Body of pancreas (tissue), 4 donors: ENCODE results near the gene ELP2. TPM values are rescaled to one million over a fixed set of nuclear protein-coding genes. Genes with fewer than 3 reads are reported as not detected.

Experiments
- ATAC-seq: fragments of 150-250 bp; one replicate; pipeline ENCODE4 v1.9.1; 2016
- DNase-seq, 4 donors: peaks; one replicate each; pipeline ENCODE4 v3.0.0-alpha.2; 2019
- H3K27ac ChIP-seq, 4 donors: fragments of 200-600 bp; sonication (generic); 1 replicate in 3 of 4; 2 replicates in 1 of 4; pipeline versions ENCODE4 v1.5.1 to v1.6.1; 2016 to 2019; ENCODE audit warnings: mild to moderate bottlenecking in 1 of 4, mixed read lengths in 1 of 4, moderate library complexity in 1 of 4
- H3K27me3 ChIP-seq, 2 donors: fragments of 200-600 bp; sonication (generic); one replicate each; pipeline ENCODE4 v1.6.0; 2016; ENCODE audit warnings: mild to moderate bottlenecking in 1 of 2
- H3K36me3 ChIP-seq, 2 donors: fragments of 200-600 bp; sonication (generic); replicated peaks in 1 of 2; 2 replicates each; pipeline ENCODE4 v1.5.1; 2016; ENCODE audit warnings: low read depth in 2 of 2; ENCODE audit not compliant: insufficient read depth in 1 of 2
- H3K4me1 ChIP-seq: fragments of 200-600 bp; sonication (generic); one replicate; pipeline ENCODE4 v1.6.0; 2016
- H3K4me3 ChIP-seq, 2 donors: fragments of 200-600 bp; sonication (generic); 1 replicate in 1 of 2; 2 replicates in 1 of 2; pipeline ENCODE4 v1.5.1; 2016 to 2019
- H3K9me3 ChIP-seq, 3 donors: fragments of 200-600 bp; sonication (generic); 1 replicate in 2 of 3; 2 replicates in 1 of 3; pipeline ENCODE4 v1.5.1; 2016
- POLR2A ChIP-seq, 3 donors: fragments of 450-650 bp; IDR thresholded peaks; one replicate each; pipeline ENCODE4 v1.6.1; 2016; ENCODE audit warnings: antibody characterized with exemption in 3 of 3, mild to moderate bottlenecking in 2 of 3
- WGBS, 2 donors: methylation state at CpG; one replicate each; pipeline ENCODE4 v1.1.5; 2017; 5-methylcytosine and 5-hydroxymethylcytosine counted together
- intact Hi-C: fragments of 100-400 bp; cut with DNase I; formaldehyde crosslinking; loops from one replicate; pipeline ENCODE4 v1.15.1; 2023
- total RNA-seq, 2 donors: library from RNA; depleted of rRNA; stranded (reverse); fragments of >200 nt; gene quantifications; one replicate each; pipeline ENCODE4 v1.1.0, GENCODE V29; 2016
- TF ChIP-seq, protein P1 (sequence below), 7 experiments: fragments of 450-650 bp in 4 of 7; fragments of 200-600 bp in 3 of 7; sonication (generic) in 3 of 7; IDR thresholded peaks; one replicate each; pipeline ENCODE4 v1.5.1; 2016 to 2019; ENCODE audit warnings: antibody characterized with exemption in 7 of 7

Gene ELP2
- total RNA-seq, 2 donors from 2014 or later: 44.2 to 56.8 TPM

DNA sequence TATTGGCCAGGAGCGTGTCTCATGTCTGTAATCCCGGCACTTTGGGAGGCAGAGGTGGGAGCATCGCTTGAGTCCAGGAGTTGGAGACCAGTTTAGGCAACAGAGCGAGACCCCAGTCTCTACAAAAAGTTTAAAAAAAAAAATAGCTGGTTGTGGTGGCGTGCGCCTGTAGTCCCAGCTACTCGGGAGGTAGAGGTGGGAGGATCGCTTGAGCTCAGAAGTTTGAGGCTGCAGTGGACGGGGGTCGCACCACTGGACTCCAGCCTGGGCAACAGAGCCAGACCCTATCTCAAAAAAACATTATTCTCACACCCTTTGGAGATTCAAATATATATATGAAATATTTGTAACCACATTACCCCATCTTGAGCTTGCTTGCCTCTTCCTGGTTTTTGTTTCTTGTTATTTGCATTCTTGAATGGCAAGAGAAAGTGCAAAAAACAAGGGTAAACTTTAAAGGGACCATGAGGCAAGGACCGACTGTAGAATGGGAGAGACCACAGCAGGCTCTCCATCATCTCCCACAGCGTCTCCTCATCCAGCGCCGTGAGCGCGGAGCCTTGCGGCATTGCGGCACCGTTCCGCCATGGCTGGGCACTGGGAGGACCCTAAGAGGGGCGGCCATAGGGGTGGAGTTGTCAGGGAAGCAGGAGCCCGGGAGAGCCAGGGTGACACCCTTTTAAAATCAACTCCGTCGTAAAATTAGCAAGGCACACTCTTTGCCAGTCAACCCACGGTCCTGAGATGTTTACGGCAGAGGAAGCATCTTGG is 1.4 kb downstream of the ELP2 start:
- H3K4me3 ChIP-seq: peak overlapping the region in 1 of 2 donors; percentile 76
- intact Hi-C loops: no loop called here
- WGBS, 2 donors: 86 to 90% methylated on average over 26 of the region's 26 CpGs
- no peak for ATAC-seq
- H3K4me1 ChIP-seq: peaks cover 33% of the 10 kb centered on the region
- no peak for DNase-seq
- H3K36me3 ChIP-seq: no peaks in the 10 kb centered on the region
- no peak overlapping the region for H3K27ac ChIP-seq
- TF ChIP-seq, protein P1, sequence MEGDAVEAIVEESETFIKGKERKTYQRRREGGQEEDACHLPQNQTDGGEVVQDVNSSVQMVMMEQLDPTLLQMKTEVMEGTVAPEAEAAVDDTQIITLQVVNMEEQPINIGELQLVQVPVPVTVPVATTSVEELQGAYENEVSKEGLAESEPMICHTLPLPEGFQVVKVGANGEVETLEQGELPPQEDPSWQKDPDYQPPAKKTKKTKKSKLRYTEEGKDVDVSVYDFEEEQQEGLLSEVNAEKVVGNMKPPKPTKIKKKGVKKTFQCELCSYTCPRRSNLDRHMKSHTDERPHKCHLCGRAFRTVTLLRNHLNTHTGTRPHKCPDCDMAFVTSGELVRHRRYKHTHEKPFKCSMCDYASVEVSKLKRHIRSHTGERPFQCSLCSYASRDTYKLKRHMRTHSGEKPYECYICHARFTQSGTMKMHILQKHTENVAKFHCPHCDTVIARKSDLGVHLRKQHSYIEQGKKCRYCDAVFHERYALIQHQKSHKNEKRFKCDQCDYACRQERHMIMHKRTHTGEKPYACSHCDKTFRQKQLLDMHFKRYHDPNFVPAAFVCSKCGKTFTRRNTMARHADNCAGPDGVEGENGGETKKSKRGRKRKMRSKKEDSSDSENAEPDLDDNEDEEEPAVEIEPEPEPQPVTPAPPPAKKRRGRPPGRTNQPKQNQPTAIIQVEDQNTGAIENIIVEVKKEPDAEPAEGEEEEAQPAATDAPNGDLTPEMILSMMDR (IDR thresholded peaks at IDR 0.05): no peak
- TF ChIP-seq POLR2A (IDR thresholded peaks at IDR 0.05): no peak
- H3K9me3 ChIP-seq: no peaks in the 10 kb centered on the region
- no peaks in the 10 kb centered on the region for H3K27me3 ChIP-seq

DNA sequence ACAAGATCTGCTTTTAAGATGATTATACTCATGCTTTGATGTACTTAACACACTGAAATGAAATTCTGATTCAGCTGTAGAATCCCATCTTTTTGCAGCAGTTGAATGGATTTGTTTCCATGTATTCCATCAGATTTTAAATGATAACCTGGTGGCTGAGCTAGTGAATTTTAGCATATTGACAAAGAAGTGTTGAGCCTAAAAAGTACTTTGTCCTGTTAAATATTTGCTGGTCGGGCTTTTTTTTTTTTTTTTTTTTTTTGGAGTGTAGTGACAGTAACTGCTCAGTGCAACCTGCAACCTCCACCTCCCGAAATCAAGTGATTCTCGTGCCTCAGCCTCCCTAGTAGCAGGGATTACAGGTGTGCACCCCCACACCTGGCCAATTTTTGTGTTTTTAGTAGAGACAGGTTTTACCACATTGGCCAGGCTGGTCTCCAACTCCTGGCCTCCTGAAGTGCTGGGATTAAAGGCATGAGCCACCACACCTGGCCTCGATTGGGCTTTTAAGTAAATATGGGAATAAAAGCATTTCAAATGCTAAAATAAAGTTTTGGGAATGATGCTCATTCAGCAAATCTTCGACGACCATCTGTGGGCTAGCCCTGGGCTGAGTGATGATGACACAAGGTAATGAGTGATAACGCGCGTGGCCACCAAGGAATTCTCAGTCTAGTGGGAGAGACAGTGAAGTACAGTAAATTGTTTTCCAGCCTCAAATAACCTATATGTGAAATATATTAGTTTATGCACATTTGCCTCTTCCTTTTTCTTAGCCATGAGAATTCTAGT is 2.2 kb downstream of the ELP2 start:
- no peaks in the 10 kb centered on the region for H3K27me3 ChIP-seq
- peaks cover 33% of the 10 kb centered on the region for H3K4me1 ChIP-seq
- H3K4me3 ChIP-seq: no peak overlapping the region
- H3K9me3 ChIP-seq: no peaks in the 10 kb centered on the region
- no peaks in the 10 kb centered on the region for H3K36me3 ChIP-seq
- no peak for DNase-seq
- no peak for ATAC-seq
- intact Hi-C loops: no loop called here
- TF ChIP-seq, protein P1 (IDR thresholded peaks at IDR 0.05): no peak
- no peak for TF ChIP-seq POLR2A (IDR thresholded peaks at IDR 0.05)
- no peak overlapping the region for H3K27ac ChIP-seq
- 80 to 88% methylated on average over 9 of the region's 9 CpGs for WGBS, 2 donors

DNA sequence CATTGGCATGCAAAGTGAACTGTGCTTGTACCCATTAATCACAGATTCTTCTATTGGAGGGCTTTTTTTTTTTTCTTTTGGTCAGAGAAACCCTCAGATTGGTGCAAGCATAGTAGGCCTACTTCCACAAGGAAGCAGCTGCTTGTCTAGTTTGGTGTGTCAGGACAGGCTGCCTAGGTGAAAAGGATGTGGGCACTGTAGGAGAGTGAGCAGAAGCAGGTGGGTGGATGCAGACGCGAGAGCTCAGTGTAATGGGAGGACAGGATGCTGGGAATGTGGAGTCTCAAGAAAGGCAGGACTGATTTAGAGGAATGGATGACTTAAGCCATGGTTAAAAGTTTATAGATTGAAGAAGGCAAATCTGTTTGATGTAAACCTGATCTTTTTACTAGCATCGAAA is 3.1 kb downstream of the ELP2 start:
- Histone ChIP-seq H3K27me3 (no peaks in the 10 kb centered on the region), H3K4me3 (no peak overlapping the region), H3K9me3 (no peaks in the 10 kb centered on the region), H3K36me3 (peaks cover 0 to 2% of the 10 kb centered on the region in 2 donors), H3K27ac (no peak overlapping the region), H3K4me1 (peaks cover 32% of the 10 kb centered on the region)
- DNase-seq: no peak
- ATAC-seq: no peak
- 80% methylated on average over 3 of the region's 3 CpGs for WGBS, 2 donors
- intact Hi-C loops: no loop called here
- no peak for TF ChIP-seq POLR2A (IDR thresholded peaks at IDR 0.05)
- TF ChIP-seq, protein P1 (IDR thresholded peaks at IDR 0.05): no peak

DNA sequence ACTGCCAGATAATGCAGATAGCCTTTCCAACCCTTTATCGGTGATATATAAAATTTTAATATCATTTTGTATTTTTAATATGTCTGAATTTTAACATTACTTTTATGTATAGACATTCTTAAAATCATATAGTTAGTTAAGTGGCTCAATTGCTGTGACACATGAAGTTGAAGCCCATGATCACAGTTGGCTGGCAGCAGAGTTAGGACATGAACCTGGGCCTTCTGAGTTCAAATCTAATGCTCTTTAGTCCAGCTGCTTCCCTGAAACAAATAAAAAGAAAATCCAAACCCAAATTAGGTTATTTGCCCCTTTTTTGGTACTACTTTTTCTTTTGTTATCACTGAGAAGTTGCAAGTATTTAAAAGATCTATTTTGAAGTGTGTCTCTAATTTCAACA is 5.6 kb downstream of the ELP2 start:
- no peaks in the 10 kb centered on the region for H3K27me3 ChIP-seq
- ATAC-seq (no peak), DNase-seq (no peak)
- WGBS, 2 donors: 34% methylated on average over 1 of the region's 1 CpG
- H3K4me1 ChIP-seq: peaks cover 25% of the 10 kb centered on the region
- no peak overlapping the region for H3K4me3 ChIP-seq
- H3K27ac ChIP-seq: no peak overlapping the region
- no peak for TF ChIP-seq POLR2A (IDR thresholded peaks at IDR 0.05)
- TF ChIP-seq, protein P1 (IDR thresholded peaks at IDR 0.05): no peak
- intact Hi-C loops: no loop called here
- no peaks in the 10 kb centered on the region for H3K9me3 ChIP-seq
- peaks cover 8 to 13% of the 10 kb centered on the region in 2 donors for H3K36me3 ChIP-seq
